Body of pancreas (tissue), 4 donors: ENCODE measurements around the gene FGF12.

Experiments used
- POLR2A ChIP-seq, 3 donors: fragments of 450-650 bp; IDR thresholded peaks; one replicate each; pipeline ENCODE4 v1.6.1; 2016; ENCODE audit warnings: antibody characterized with exemption in 3 of 3, mild to moderate bottlenecking in 2 of 3
- TF ChIP-seq, protein P1 (sequence below), 7 experiments: fragments of 450-650 bp in 4 of 7; fragments of 200-600 bp in 3 of 7; sonication (generic) in 3 of 7; IDR thresholded peaks; one replicate each; pipeline ENCODE4 v1.5.1; 2016 to 2019; ENCODE audit warnings: antibody characterized with exemption in 7 of 7

DNA sequence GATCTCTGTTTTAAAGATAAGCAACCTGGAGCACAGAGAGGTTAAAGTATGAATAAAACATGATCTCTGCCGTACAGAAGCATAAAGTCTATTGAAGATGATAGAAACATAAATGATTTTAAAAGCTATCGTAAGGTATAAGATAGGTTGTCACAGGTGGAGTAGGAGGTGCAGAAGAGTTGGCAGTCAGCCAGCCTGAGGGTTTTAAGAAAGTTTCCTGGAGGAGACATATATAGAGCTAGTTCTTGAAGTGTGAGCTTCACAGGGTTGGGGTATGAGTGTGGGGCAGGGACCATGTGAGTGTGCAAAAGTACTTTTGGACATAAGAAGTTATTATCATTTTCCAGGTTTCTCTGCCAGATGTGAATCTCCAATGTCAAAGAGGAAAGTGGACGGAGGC is 3.9 kb upstream of the FGF12 start:
- TF ChIP-seq, protein P1, sequence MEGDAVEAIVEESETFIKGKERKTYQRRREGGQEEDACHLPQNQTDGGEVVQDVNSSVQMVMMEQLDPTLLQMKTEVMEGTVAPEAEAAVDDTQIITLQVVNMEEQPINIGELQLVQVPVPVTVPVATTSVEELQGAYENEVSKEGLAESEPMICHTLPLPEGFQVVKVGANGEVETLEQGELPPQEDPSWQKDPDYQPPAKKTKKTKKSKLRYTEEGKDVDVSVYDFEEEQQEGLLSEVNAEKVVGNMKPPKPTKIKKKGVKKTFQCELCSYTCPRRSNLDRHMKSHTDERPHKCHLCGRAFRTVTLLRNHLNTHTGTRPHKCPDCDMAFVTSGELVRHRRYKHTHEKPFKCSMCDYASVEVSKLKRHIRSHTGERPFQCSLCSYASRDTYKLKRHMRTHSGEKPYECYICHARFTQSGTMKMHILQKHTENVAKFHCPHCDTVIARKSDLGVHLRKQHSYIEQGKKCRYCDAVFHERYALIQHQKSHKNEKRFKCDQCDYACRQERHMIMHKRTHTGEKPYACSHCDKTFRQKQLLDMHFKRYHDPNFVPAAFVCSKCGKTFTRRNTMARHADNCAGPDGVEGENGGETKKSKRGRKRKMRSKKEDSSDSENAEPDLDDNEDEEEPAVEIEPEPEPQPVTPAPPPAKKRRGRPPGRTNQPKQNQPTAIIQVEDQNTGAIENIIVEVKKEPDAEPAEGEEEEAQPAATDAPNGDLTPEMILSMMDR (IDR thresholded peaks at IDR 0.05) = no peak
- TF ChIP-seq POLR2A (IDR thresholded peaks at IDR 0.05) = no peak
